ENCODE data around the gene TNFRSF18. TPM values are rescaled to one million over a fixed set of nuclear protein-coding genes. Genes with fewer than 3 reads are reported as not detected.

The TNFRSF18 gene
- total and polyA plus RNA-seq, 9 donors, result 1.8 to 7.4 (median 3.0) TPM

- Histone ChIP-seq H3K9me3 (replicated peaks; ENCODE audit: control insufficient read depth, low read depth, low read length) (no peaks in the 10 kb centered on the region), H3K27ac (ENCODE audit: low read length) (no peak overlapping the region), H3K36me3 (ENCODE audit: control insufficient read depth, insufficient read depth, low read length) (no peaks in the 10 kb centered on the region), H3K4me3 (ENCODE audit: low read length) (no peak overlapping the region), H3K4me1 (ENCODE audit: control insufficient read depth, insufficient read depth, low read length) (peaks cover 21% of the 10 kb centered on the region), H3K27me3 (ENCODE audit: control insufficient read depth, insufficient read depth, low read length) (peaks cover 75% of the 10 kb centered on the region)
- DNase-seq, result no peak
- 62% methylated on average over 19 of the region's 26 CpGs for WGBS (ENCODE audit: insufficient coverage)
Observed at GRCh38 chr1:1170215-1171091, 35.9 kb downstream of the TNFRSF18 start.

GRCh38 chr1:1169429-1170214 is 36.8 kb downstream of the TNFRSF18 start:
- H3K27me3 ChIP-seq (ENCODE audit: control insufficient read depth, insufficient read depth, low read length), result peaks cover 77% of the 10 kb centered on the region
- no peak overlapping the region for H3K27ac ChIP-seq (ENCODE audit: low read length)
- H3K9me3 ChIP-seq (replicated peaks; ENCODE audit: control insufficient read depth, low read depth, low read length), result no peaks in the 10 kb centered on the region
- no peak for DNase-seq
- WGBS (ENCODE audit: insufficient coverage), result 73% methylated on average over 24 of the region's 32 CpGs
- H3K4me3 ChIP-seq (ENCODE audit: low read length), result no peak overlapping the region
- no peaks in the 10 kb centered on the region for H3K36me3 ChIP-seq (ENCODE audit: control insufficient read depth, insufficient read depth, low read length)
- peaks cover 28% of the 10 kb centered on the region for H3K4me1 ChIP-seq (ENCODE audit: control insufficient read depth, insufficient read depth, low read length)

GRCh38 chr1:1168451-1169411 is 37.7 kb downstream of the TNFRSF18 start:
- H3K27me3 ChIP-seq (ENCODE audit: control insufficient read depth, insufficient read depth, low read length), result peaks cover 77% of the 10 kb centered on the region
- DNase-seq, result no peak
- H3K27ac ChIP-seq (ENCODE audit: low read length), result no peak overlapping the region
- WGBS (ENCODE audit: insufficient coverage), result 67% methylated on average over 26 of the region's 37 CpGs
- H3K9me3 ChIP-seq (replicated peaks; ENCODE audit: control insufficient read depth, low read depth, low read length), result no peaks in the 10 kb centered on the region
- peaks cover 28% of the 10 kb centered on the region for H3K4me1 ChIP-seq (ENCODE audit: control insufficient read depth, insufficient read depth, low read length)
- no peaks in the 10 kb centered on the region for H3K36me3 ChIP-seq (ENCODE audit: control insufficient read depth, insufficient read depth, low read length)
- H3K4me3 ChIP-seq (ENCODE audit: low read length), result no peak overlapping the region

- no peaks in the 10 kb centered on the region for H3K36me3 ChIP-seq (ENCODE audit: control insufficient read depth, insufficient read depth, low read length)
- peaks cover 22% of the 10 kb centered on the region for H3K4me1 ChIP-seq (ENCODE audit: control insufficient read depth, insufficient read depth, low read length)
- no peak for DNase-seq
- no peaks in the 10 kb centered on the region for H3K9me3 ChIP-seq (replicated peaks; ENCODE audit: control insufficient read depth, low read depth, low read length)
- H3K27me3 ChIP-seq (ENCODE audit: control insufficient read depth, insufficient read depth, low read length), result peaks cover 75% of the 10 kb centered on the region
- no peak overlapping the region for H3K27ac ChIP-seq (ENCODE audit: low read length)
- no peak overlapping the region for H3K4me3 ChIP-seq (ENCODE audit: low read length)
- WGBS (ENCODE audit: insufficient coverage), result 81% methylated on average over 27 of the region's 36 CpGs
Observed at GRCh38 chr1:1167841-1168450, 38.4 kb downstream of the TNFRSF18 start.

GRCh38 chr1:1167398-1167821 is 39.0 kb downstream of the TNFRSF18 start:
- no peak overlapping the region for H3K27ac ChIP-seq (ENCODE audit: low read length)
- 73% methylated on average over 17 of the region's 20 CpGs for WGBS (ENCODE audit: insufficient coverage)
- H3K4me1 ChIP-seq (ENCODE audit: control insufficient read depth, insufficient read depth, low read length), result peaks cover 22% of the 10 kb centered on the region
- H3K4me3 ChIP-seq (ENCODE audit: low read length), result no peak overlapping the region
- no peaks in the 10 kb centered on the region for H3K36me3 ChIP-seq (ENCODE audit: control insufficient read depth, insufficient read depth, low read length)
- H3K27me3 ChIP-seq (ENCODE audit: control insufficient read depth, insufficient read depth, low read length), result peaks cover 75% of the 10 kb centered on the region
- no peaks in the 10 kb centered on the region for H3K9me3 ChIP-seq (replicated peaks; ENCODE audit: control insufficient read depth, low read depth, low read length)
- DNase-seq, result no peak

- no peaks in the 10 kb centered on the region for H3K9me3 ChIP-seq (replicated peaks; ENCODE audit: control insufficient read depth, low read depth, low read length)
- H3K4me3 ChIP-seq (ENCODE audit: low read length), result no peak overlapping the region
- no peak overlapping the region for H3K27ac ChIP-seq (ENCODE audit: low read length)
- no peaks in the 10 kb centered on the region for H3K36me3 ChIP-seq (ENCODE audit: control insufficient read depth, insufficient read depth, low read length)
- peaks cover 75% of the 10 kb centered on the region for H3K27me3 ChIP-seq (ENCODE audit: control insufficient read depth, insufficient read depth, low read length)
- WGBS (ENCODE audit: insufficient coverage), result 63% methylated on average over 39 of the region's 44 CpGs
- DNase-seq, result no peak
- H3K4me1 ChIP-seq (ENCODE audit: control insufficient read depth, insufficient read depth, low read length), result peaks cover 22% of the 10 kb centered on the region
Observed at GRCh38 chr1:1166642-1167397, 39.6 kb downstream of the TNFRSF18 start.

GRCh38 chr1:1165900-1166421 is 40.4 kb downstream of the TNFRSF18 start:
- no peak overlapping the region for H3K27ac ChIP-seq (ENCODE audit: low read length)
- H3K27me3 ChIP-seq (ENCODE audit: control insufficient read depth, insufficient read depth, low read length), result peaks cover 74% of the 10 kb centered on the region

GRCh38 chr1:1165485-1165884 is 40.9 kb downstream of the TNFRSF18 start:
- Histone ChIP-seq H3K36me3 (ENCODE audit: control insufficient read depth, insufficient read depth, low read length) (no peaks in the 10 kb centered on the region), H3K4me1 (ENCODE audit: control insufficient read depth, insufficient read depth, low read length) (peaks cover 22% of the 10 kb centered on the region), H3K9me3 (replicated peaks; ENCODE audit: control insufficient read depth, low read depth, low read length) (no peaks in the 10 kb centered on the region), H3K27ac (ENCODE audit: low read length) (peak overlapping the region; percentile 7), H3K27me3 (ENCODE audit: control insufficient read depth, insufficient read depth, low read length) (peaks cover 69% of the 10 kb centered on the region), H3K4me3 (ENCODE audit: low read length) (no peak overlapping the region)
- 66% methylated on average over 12 of the region's 12 CpGs for WGBS (ENCODE audit: insufficient coverage)
- peak; percentile 37 for DNase-seq

More at GRCh38 chr1:1165900-1166421, 40.4 kb downstream of the TNFRSF18 start:
- no peaks in the 10 kb centered on the region for H3K36me3 ChIP-seq (ENCODE audit: control insufficient read depth, insufficient read depth, low read length)
- DNase-seq, result no peak
- no peak overlapping the region for H3K4me3 ChIP-seq (ENCODE audit: low read length)
- no peaks in the 10 kb centered on the region for H3K9me3 ChIP-seq (replicated peaks; ENCODE audit: control insufficient read depth, low read depth, low read length)
- peaks cover 22% of the 10 kb centered on the region for H3K4me1 ChIP-seq (ENCODE audit: control insufficient read depth, insufficient read depth, low read length)
- WGBS (ENCODE audit: insufficient coverage), result 69% methylated on average over 18 of the region's 23 CpGs
